Mesothelial cell of epicardium (in vitro differentiated cells): ENCODE results near the gene GALNT9. TPM values are rescaled to one million over a fixed set of nuclear protein-coding genes. Genes with fewer than 3 reads are reported as not detected.

Source experiments
- DNase-seq, 2 experiments: peaks; one replicate each; pipeline ENCODE4 v3.0.0; 2021; ENCODE audit warnings: low spot score in 2 of 2; ENCODE audit not compliant: unreplicated experiment in 2 of 2
- H3K27ac Mint-ChIP-seq: 2 replicates; pipeline ENCODE4 v1.8.0; 2021; ENCODE audit warnings: mixed read lengths
- H3K27me3 Mint-ChIP-seq: 2 replicates; pipeline ENCODE4 v1.8.0; 2021; ENCODE audit warnings: low read depth, mixed read lengths
- H3K36me3 Mint-ChIP-seq: 2 replicates; pipeline ENCODE4 v1.8.0; 2021; ENCODE audit warnings: mixed read lengths
- H3K4me1 Mint-ChIP-seq: 2 replicates; pipeline ENCODE4 v1.8.0; 2021; ENCODE audit warnings: mixed read lengths
- H3K4me3 Mint-ChIP-seq: 2 replicates; pipeline ENCODE4 v1.8.0; 2021; ENCODE audit warnings: mild to moderate bottlenecking, moderate library complexity, mixed read lengths
- H3K9me3 Mint-ChIP-seq: 2 replicates; pipeline ENCODE4 v1.8.0; 2021; ENCODE audit warnings: mixed read lengths
- total RNA-seq: library from RNA; stranded (reverse); gene quantifications from 3 replicates; pipeline ENCODE4 v1.2.1, GENCODE V29; 2021
- TF ChIP-seq, protein P1 (sequence below): fragments of 200-600 bp; sonication (generic); IDR thresholded peaks from one replicate; pipeline ENCODE4 v1.5.0; 2021; ENCODE audit warnings: antibody characterized with exemption; ENCODE audit not compliant: unreplicated experiment

GALNT9 gene
- total RNA-seq, 1 donor from 2014 or later = 4.8 TPM

DNA sequence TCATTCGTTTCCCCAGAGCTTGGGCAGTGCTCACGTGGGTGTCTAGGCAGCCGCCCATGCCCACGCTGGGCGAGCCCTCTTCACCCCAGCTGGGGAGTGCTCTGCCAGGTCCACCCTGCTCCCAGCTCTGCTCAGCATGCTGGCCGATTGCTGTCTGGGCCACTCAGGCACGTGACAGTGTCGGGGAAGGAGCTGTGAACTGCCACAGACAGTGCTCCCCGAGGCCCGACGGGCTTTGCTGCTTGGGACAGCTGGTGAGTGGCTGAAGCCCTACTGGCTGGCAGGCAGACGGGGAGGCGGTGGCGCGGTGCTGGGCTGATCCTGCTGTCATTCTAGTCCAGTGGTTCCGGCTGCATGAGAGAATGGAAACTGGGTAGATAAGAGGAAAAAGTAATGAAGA lies 169.4 kb downstream of the GALNT9 start:
- no peaks in the 10 kb centered on the region for H3K36me3 Mint-ChIP-seq
- no peak overlapping the region for H3K27ac Mint-ChIP-seq
- TF ChIP-seq, protein P1, sequence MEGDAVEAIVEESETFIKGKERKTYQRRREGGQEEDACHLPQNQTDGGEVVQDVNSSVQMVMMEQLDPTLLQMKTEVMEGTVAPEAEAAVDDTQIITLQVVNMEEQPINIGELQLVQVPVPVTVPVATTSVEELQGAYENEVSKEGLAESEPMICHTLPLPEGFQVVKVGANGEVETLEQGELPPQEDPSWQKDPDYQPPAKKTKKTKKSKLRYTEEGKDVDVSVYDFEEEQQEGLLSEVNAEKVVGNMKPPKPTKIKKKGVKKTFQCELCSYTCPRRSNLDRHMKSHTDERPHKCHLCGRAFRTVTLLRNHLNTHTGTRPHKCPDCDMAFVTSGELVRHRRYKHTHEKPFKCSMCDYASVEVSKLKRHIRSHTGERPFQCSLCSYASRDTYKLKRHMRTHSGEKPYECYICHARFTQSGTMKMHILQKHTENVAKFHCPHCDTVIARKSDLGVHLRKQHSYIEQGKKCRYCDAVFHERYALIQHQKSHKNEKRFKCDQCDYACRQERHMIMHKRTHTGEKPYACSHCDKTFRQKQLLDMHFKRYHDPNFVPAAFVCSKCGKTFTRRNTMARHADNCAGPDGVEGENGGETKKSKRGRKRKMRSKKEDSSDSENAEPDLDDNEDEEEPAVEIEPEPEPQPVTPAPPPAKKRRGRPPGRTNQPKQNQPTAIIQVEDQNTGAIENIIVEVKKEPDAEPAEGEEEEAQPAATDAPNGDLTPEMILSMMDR = no peak
- H3K4me3 Mint-ChIP-seq = no peak overlapping the region
- peaks cover 23% of the 10 kb centered on the region for H3K27me3 Mint-ChIP-seq
- H3K4me1 Mint-ChIP-seq = no peaks in the 10 kb centered on the region
- DNase-seq = no peak
- H3K9me3 Mint-ChIP-seq = no peaks in the 10 kb centered on the region

DNA sequence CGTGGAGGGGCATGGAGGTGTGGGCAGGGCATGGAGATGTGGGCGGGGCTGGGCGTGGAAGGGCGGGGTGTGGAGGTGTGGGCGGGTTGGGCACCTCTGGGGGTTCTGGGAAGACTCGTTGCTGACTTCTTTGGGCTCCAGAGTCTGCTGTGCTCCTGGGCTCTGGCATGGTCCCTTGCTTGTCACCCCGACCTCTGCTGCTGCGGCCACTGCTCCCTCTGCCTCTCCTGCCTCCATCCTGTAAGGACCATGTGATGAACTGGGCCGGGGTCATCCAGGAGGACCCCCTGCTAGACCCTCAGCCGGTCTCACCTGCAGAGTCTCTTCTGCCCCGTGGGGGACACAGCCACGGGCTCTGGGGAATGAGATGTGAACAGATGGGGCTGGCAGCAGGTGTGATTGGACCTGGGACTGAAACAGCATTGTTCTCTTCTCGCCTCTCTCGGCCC lies 169.8 kb downstream of the GALNT9 start:
- Mint-ChIP-seq H3K4me1 (no peaks in the 10 kb centered on the region), H3K4me3 (no peak overlapping the region), H3K36me3 (no peaks in the 10 kb centered on the region), H3K9me3 (no peaks in the 10 kb centered on the region), H3K27me3 (peaks cover 22% of the 10 kb centered on the region), H3K27ac (no peak overlapping the region)
- TF ChIP-seq, protein P1 = no peak
- peak in 1 of 2 experiments; percentile 11 for DNase-seq

DNA sequence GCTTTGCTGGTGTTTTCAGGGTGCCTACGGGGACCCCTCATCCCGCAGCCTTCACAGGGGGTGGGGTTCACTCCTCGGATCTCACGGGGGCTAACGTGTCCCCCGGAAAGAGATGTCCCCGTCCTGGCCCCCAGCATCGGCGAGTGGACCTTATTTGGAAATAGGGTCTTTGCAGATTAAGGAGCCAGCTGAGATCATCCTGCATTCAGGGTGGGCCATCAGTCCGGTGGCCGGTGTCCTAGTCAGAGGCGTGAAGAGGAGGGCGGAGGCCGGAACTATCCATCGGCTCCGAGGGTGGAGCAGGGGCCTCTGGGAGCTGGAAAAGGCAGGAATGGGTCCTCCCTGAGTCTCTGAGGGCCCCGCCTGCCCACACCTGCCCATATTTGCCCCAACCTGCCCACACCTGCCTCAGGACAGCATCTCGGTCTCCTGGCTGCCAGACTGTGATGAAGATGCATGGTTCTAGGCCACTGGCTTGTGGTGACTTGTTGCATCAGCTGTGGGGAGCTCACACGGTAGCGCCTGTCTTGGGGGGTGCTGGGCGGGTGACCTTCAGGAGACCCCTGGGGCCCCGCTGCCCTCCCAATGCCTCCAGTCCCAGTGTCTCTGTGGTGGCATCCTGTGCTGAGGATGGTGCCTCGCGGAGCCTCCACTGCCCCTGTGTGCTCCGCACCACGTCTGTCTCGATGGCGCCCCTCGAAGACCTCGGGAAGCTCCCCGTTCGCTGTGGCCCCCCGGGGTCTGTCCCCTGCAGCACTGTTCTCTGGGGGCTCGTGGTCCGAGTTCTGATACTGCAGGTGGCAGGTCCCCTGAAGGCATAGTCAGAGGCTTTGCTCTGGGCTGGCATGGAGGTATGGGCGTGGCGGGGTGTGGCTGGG lies 170.5 kb downstream of the GALNT9 start:
- Mint-ChIP-seq H3K27ac (no peak overlapping the region), H3K4me1 (no peaks in the 10 kb centered on the region), H3K36me3 (no peaks in the 10 kb centered on the region), H3K4me3 (no peak overlapping the region), H3K9me3 (no peaks in the 10 kb centered on the region), H3K27me3 (peaks cover 16% of the 10 kb centered on the region)
- TF ChIP-seq, protein P1 = no peak
- peak in 1 of 2 experiments; percentile 19 for DNase-seq

DNA sequence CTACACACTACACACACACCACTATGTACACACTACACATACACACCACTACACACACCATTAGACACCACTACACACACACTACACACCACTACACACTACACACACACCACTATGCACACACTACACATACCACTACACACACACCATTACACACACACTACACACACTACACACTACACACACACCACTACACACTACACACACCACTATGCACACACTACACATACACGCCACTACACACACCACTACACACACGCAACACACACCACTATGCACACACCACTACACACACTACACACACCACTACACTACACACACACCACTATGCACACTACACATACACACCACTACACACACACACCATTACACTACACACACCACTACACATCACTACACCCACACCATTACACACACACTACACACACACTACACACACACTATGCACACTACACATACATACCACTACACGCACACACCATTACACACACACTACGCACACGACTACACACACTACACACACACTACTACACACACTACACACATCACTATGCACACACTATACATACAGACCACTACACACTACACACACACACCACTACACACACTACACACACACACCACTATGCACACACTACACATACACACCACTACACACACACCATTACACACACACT lies 171.5 kb downstream of the GALNT9 start:
- H3K4me1 Mint-ChIP-seq = no peaks in the 10 kb centered on the region
- no peaks in the 10 kb centered on the region for H3K9me3 Mint-ChIP-seq
- TF ChIP-seq, protein P1 = no peak
- H3K27me3 Mint-ChIP-seq = peaks cover 9% of the 10 kb centered on the region
- no peak for DNase-seq
- H3K4me3 Mint-ChIP-seq = no peak overlapping the region
- no peak overlapping the region for H3K27ac Mint-ChIP-seq
- H3K36me3 Mint-ChIP-seq = no peaks in the 10 kb centered on the region

DNA sequence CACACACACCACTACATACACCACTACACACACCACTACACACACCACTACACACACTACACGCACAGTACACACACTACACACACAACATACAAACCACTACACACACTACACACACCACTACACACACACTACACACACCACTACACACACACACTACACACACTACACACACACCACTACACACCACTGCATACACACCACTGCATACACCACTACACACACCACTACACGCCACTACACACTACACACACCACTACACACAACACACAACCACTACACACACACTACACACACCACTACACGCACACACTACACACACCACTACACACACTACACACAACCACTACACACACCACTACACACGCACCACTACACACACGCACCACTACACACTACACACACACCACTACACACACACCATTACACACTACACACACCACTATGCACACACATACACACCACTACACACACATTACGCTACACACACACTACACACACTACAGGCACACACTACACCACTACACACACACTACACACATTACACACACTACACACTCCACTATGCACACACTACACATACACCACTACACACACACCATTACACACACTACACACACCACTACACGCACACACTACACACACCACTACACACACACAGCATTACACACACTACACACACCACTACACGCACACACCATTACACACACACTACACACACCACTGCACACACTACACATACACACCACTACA lies 172.6 kb downstream of the GALNT9 start:
- Mint-ChIP-seq H3K36me3 (no peaks in the 10 kb centered on the region), H3K9me3 (no peaks in the 10 kb centered on the region), H3K27ac (no peak overlapping the region), H3K27me3 (peaks cover 3% of the 10 kb centered on the region), H3K4me3 (no peak overlapping the region), H3K4me1 (no peaks in the 10 kb centered on the region)
- TF ChIP-seq, protein P1 = no peak
- DNase-seq = no peak
